ENCODE measurements around the gene LRCOL1.

LRCOL1 gene

GRCh38 chr12:132625731-132626430 is 15.5 kb upstream of the LRCOL1 start:
- peaks cover 70% of the 10 kb centered on the region for H3K36me3 Mint-ChIP-seq (ENCODE audit: low read depth)
- no peak for DNase-seq
- no peak overlapping the region for H3K27ac Mint-ChIP-seq
- no peaks in the 10 kb centered on the region for H3K9me3 Mint-ChIP-seq
- H3K4me3 Mint-ChIP-seq, result no peak overlapping the region
- H3K4me1 Mint-ChIP-seq (ENCODE audit: low read depth), result no peaks in the 10 kb centered on the region
- no peaks in the 10 kb centered on the region for H3K27me3 Mint-ChIP-seq

DNA sequence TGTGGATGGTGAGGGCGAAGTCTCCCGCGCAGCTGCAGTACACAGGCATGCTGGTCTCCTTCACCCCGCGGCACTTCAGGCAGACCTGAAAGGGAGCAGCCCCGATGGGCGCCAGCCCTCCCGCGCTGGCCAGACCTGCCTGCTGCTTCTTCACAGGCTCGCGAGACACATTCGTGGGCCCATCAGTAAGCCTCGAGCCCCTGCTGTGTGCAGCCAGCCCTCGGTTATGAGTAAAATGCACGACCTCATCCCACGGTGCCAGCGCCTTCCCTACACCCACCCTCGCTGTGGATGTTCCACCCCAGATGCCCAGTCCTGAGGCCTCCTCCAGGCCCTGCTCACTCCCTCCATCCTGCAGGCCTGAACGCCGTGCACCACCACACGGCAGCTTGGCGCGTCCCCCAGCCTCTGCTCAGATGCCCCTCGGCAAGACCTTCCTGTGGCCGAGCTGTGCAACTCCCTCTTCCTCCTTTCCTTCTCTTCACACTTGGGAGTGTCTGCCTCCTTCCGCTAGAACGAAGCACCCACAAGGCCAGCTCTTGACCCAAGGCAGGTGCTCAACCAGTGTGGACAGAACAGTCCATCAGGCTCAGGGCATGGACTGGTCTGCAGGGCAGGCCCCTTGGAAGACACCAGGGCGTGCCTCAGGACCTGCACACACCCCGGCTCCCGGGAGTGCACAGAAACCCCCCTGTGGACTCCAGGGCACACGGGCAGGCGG is 14.7 kb upstream of the LRCOL1 start:
- H3K27me3 Mint-ChIP-seq, result peaks cover 3% of the 10 kb centered on the region
- H3K4me3 Mint-ChIP-seq, result no peak overlapping the region
- no peak for DNase-seq
- no peak overlapping the region for H3K27ac Mint-ChIP-seq
- no peaks in the 10 kb centered on the region for H3K9me3 Mint-ChIP-seq
- H3K4me1 Mint-ChIP-seq (ENCODE audit: low read depth), result no peaks in the 10 kb centered on the region
- peaks cover 62% of the 10 kb centered on the region for H3K36me3 Mint-ChIP-seq (ENCODE audit: low read depth)

GRCh38 chr12:132624186-132624855 is 13.9 kb upstream of the LRCOL1 start:
- Mint-ChIP-seq H3K4me3 (no peak overlapping the region), H3K27ac (no peak overlapping the region), H3K36me3 (ENCODE audit: low read depth) (peaks cover 54% of the 10 kb centered on the region), H3K9me3 (no peaks in the 10 kb centered on the region), H3K27me3 (peaks cover 3% of the 10 kb centered on the region), H3K4me1 (ENCODE audit: low read depth) (no peaks in the 10 kb centered on the region)
- no peak for DNase-seq

DNA sequence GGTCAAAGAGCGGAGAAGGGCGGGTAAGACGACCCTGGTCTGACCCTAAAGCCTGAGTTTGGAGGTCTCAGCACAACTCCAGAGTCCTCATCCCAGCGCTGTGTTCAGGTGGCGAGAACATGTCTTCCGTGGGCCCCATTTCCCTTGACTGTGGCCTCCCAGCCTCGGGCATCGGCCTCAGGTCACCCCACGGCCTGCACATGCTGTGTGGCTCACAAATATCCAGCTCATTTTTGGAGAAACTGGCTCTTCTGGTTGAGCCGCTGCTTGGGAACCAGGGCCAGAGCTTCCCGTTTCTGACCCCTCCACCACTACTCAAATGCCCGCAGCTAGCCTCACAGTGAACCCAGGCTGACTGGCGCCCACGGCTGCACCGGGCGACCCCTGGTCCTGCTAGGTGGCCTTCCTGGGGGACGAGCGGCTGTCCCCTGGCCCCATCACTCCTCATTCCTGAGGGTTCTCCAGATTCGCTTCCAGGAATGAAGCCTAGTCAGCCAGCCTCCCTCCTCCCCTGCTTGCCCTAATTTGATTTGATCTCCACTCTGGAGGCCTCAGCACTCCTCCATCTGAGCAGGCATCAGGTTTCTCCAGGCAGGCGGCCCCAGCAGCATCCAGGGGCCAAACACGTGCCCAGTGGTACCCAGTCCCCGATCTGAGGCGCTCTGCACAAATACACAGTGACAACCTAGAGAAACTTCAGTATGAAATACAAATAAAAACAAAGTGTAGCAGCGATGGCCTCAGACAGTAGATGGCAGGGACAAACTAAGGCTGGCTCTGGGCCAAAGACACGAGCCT is 12.9 kb upstream of the LRCOL1 start:
- Mint-ChIP-seq H3K27ac (no peak overlapping the region), H3K4me3 (no peak overlapping the region), H3K36me3 (ENCODE audit: low read depth) (peaks cover 44% of the 10 kb centered on the region), H3K4me1 (ENCODE audit: low read depth) (no peaks in the 10 kb centered on the region), H3K27me3 (peaks cover 3% of the 10 kb centered on the region), H3K9me3 (no peaks in the 10 kb centered on the region)
- DNase-seq, result no peak

DNA sequence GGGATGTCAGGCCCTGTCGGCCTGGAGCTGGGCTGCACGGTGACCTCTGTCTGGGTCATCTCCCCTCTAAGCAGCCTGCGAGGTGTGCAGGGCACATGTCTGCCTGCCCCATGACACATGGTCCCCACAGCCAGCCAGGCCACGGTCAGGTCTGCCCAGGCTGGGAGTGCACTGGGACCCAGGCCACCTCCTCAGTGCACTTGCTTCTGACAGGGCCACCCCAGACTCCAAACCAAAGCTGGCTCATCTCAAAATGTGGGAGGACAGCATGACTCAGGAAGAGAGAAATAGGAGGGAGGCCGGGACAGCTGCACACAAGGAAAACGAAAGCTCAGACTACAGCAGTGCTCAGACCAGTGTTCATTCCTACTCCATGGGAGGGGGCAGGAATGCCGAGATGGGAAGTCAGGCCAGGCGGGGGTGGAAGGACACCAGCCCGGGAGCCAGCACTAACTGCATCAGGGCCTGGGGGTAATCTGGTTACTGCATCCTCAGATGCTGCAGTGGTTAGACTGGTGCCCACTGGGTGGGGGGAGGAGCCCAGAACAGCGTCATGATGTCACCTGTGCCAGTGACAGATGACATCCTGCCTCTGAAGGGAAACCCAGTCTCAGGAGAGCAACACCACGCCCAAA is 12.2 kb upstream of the LRCOL1 start:
- peaks cover 5% of the 10 kb centered on the region for H3K4me1 Mint-ChIP-seq (ENCODE audit: low read depth)
- peaks cover 10% of the 10 kb centered on the region for H3K27me3 Mint-ChIP-seq
- no peak for DNase-seq
- H3K36me3 Mint-ChIP-seq (ENCODE audit: low read depth), result peaks cover 38% of the 10 kb centered on the region
- H3K27ac Mint-ChIP-seq, result peak overlapping the region; percentile 22
- H3K4me3 Mint-ChIP-seq, result no peak overlapping the region
- H3K9me3 Mint-ChIP-seq, result no peaks in the 10 kb centered on the region

GRCh38 chr12:132621657-132622435 is 11.5 kb upstream of the LRCOL1 start:
- Mint-ChIP-seq H3K27me3 (peaks cover 17% of the 10 kb centered on the region), H3K27ac (peak overlapping the region; percentile 22), H3K9me3 (peaks cover 2% of the 10 kb centered on the region), H3K4me3 (no peak overlapping the region), H3K4me1 (ENCODE audit: low read depth) (peaks cover 6% of the 10 kb centered on the region), H3K36me3 (ENCODE audit: low read depth) (peaks cover 34% of the 10 kb centered on the region)
- DNase-seq, result no peak

DNA sequence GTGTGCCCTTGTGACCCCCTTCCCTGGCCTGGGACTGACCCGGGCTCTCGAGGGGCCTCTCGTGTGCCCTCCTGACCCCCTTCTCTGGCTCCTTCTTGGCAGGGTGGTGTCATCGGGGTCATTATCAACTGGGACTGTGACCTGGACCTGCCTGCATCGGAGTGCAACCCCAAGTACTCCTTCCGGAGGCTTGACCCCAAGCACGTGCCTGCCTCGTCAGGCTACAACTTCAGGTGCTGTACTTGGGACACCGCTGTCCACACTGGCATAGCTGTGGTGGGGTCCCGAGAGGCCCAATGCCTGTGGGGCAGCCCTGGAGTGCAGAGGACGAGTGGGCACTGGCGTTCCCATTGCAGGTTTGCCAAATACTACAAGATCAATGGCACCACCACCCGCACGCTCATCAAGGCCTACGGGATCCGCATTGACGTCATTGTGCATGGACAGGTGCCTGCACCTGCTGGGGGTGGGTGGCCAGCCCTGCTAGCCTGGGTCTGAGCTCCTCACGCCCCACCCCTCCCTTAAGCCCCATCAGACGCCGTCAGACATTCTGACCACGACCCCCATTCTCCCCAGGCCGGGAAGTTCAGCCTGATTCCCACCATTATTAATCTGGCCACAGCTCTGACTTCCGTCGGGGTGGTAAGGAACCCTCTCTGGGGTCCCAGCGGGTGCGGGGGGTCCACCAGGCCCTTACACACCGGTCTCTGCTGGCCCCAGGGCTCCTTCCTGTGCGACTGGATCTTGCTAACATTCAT is 10.7 kb upstream of the LRCOL1 start:
- H3K9me3 Mint-ChIP-seq, result peaks cover 2% of the 10 kb centered on the region
- H3K27me3 Mint-ChIP-seq, result peaks cover 25% of the 10 kb centered on the region
- no peak for DNase-seq
- H3K4me1 Mint-ChIP-seq (ENCODE audit: low read depth), result peaks cover 6% of the 10 kb centered on the region
- H3K36me3 Mint-ChIP-seq (ENCODE audit: low read depth), result peaks cover 27% of the 10 kb centered on the region
- no peak overlapping the region for H3K4me3 Mint-ChIP-seq
- H3K27ac Mint-ChIP-seq, result no peak overlapping the region

DNA sequence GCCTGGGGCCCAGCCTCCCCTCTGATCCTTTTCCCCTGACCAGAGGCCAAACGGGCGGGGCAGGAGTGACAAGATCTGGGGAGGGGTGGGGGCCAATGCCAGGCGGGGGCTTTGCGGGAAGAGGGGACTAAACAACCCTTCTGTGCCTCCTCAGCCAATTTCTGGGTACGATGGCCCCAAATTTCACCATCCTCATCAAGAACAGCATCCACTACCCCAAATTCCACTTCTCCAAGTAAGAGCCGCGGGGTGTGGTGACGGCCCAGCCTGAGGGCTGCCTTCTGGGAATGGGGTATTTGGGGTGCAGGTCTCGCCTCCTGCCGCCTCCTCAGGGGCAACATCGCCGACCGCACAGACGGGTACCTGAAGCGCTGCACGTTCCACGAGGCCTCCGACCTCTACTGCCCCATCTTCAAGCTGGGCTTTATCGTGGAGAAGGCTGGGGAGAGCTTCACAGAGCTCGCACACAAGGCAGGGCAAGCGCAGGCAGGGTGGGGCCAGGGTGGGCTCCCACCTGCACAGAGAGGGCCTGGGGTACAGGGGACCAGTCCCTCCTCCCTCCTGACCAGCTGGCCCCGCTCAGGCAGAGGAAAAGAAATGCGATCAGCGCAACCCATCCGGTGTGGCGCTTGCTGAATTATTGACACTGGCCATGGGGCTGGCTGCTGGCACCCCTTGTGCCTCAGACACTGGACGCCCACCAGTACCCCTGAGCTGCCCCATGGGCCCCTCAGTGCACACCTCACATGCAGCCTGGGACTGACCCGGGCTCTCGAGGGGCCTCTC is 9.9 kb upstream of the LRCOL1 start:
- peaks cover 20% of the 10 kb centered on the region for H3K36me3 Mint-ChIP-seq (ENCODE audit: low read depth)
- peaks cover 2% of the 10 kb centered on the region for H3K9me3 Mint-ChIP-seq
- DNase-seq, result no peak
- H3K27ac Mint-ChIP-seq, result no peak overlapping the region
- H3K27me3 Mint-ChIP-seq, result peaks cover 33% of the 10 kb centered on the region
- no peak overlapping the region for H3K4me3 Mint-ChIP-seq
- H3K4me1 Mint-ChIP-seq (ENCODE audit: low read depth), result peaks cover 6% of the 10 kb centered on the region

DNA sequence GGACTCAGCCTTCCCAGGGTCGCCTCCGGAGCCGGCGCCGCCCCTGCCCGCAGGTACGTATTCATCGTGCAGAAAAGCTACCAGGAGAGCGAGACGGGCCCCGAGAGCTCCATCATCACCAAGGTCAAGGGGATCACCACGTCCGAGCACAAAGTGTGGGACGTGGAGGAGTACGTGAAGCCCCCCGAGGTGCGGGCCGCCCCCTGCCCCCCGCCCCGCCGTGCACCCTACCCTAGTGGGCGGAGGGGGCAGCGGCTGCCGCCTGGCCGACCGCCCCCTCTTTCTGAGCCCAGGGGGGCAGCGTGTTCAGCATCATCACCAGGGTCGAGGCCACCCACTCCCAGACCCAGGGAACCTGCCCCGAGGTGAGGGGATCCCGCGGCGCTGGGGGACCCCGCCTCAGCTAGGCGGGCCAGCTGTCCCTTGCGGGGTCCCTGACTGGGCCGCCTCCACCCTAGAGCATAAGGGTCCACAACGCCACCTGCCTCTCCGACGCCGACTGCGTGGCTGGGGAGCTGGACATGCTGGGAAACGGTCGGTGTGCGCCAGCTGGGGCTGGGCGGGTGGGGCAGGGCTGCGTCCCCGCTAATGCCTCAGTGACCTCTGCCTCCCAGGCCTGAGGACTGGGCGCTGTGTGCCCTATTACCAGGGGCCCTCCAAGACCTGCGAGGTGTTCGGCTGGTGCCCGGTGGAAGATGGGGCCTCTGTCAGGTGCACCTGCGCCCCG is 9.2 kb upstream of the LRCOL1 start:
- no peak for DNase-seq
- peaks cover 39% of the 10 kb centered on the region for H3K27me3 Mint-ChIP-seq
- no peak overlapping the region for H3K4me3 Mint-ChIP-seq

GRCh38 chr12:132619071-132619385 is 8.6 kb upstream of the LRCOL1 start:
- peaks cover 2% of the 10 kb centered on the region for H3K9me3 Mint-ChIP-seq
- peaks cover 10% of the 10 kb centered on the region for H3K4me1 Mint-ChIP-seq (ENCODE audit: low read depth)
- peaks cover 8% of the 10 kb centered on the region for H3K36me3 Mint-ChIP-seq (ENCODE audit: low read depth)
- no peak overlapping the region for H3K27ac Mint-ChIP-seq
- no peak overlapping the region for H3K4me3 Mint-ChIP-seq
- H3K27me3 Mint-ChIP-seq, result peaks cover 39% of the 10 kb centered on the region
- DNase-seq, result no peak

More for the DNA sequence above, 9.2 kb upstream of the LRCOL1 start:
- peaks cover 10% of the 10 kb centered on the region for H3K4me1 Mint-ChIP-seq (ENCODE audit: low read depth)
- peaks cover 13% of the 10 kb centered on the region for H3K36me3 Mint-ChIP-seq (ENCODE audit: low read depth)
- H3K9me3 Mint-ChIP-seq, result peaks cover 2% of the 10 kb centered on the region
- no peak overlapping the region for H3K27ac Mint-ChIP-seq

DNA sequence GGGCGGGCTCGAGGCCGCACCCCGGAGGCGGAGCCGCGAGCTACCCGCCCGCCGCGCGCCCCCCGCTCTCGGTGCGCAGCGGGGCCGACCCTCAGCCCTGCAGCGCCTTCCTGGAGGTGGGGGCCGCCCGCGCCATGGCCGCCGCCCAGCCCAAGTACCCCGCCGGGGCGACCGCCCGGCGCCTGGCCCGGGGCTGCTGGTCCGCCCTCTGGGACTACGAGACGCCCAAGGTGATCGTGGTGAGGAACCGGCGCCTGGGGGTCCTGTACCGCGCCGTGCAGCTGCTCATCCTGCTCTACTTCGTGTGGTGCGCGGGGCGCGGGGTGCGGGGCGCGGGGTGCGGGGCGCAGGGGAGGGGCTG is 8.3 kb upstream of the LRCOL1 start, which contains the start of gene P2RX2:
Gene P2RX2 (plus strand): TSS at position 94 of the 361 bp plus-strand sequence. CDS start 41 bp downstream, at position 135.
- Mint-ChIP-seq H3K27ac (peak within 1 kb of the TSS; percentile 56), H3K36me3 (ENCODE audit: low read depth) (peaks cover 4% of the 10 kb centered on the region), H3K9me3 (peaks cover 2% of the 10 kb centered on the region), H3K27me3 (peaks cover 39% of the 10 kb centered on the region), H3K4me3 (no peak within 1 kb of the TSS), H3K4me1 (ENCODE audit: low read depth) (peaks cover 10% of the 10 kb centered on the region)
- DNase-seq, result no peak
